ENCODE data around the gene ALKBH8. TPM values are rescaled to one million over a fixed set of nuclear protein-coding genes. Genes with fewer than 3 reads are reported as not detected.
"Not testable (repeated sequence)": the region's sequence is repeated elsewhere in the genome, so short reads cannot be mapped to it uniquely, and the experiment has no call there.

Gene ALKBH8
- polyA plus RNA-seq, 2 donors: 2.4 to 3.5 TPM

GRCh38 chr11:107593951-107594350, 28.4 kb upstream of the ALKBH8 start:
- H3K9me3 ChIP-seq (ENCODE audit: control insufficient read depth in 2 of 2, insufficient read depth in 1 of 2, low read depth in 1 of 2, low read length in 1 of 2): no peaks in the 10 kb centered on the region
- WGBS, 2 donors: 45 to 59% methylated on average over 4 of the region's 4 CpGs
- H3K4me3 ChIP-seq (ENCODE audit: low read depth in 1 of 2, low read length in 2 of 2): no peak overlapping the region
- H3K27ac ChIP-seq (ENCODE audit: low read depth in 2 of 2, low read length in 1 of 2): no peak overlapping the region
- H3K4me1 ChIP-seq (ENCODE audit: control insufficient read depth in 2 of 2, insufficient read depth in 2 of 2, low read length in 1 of 2): peaks cover 0 to 10% of the 10 kb centered on the region in 2 donors
- peaks cover 0 to 2% of the 10 kb centered on the region in 2 donors for H3K27me3 ChIP-seq (ENCODE audit: control insufficient read depth in 1 of 2, insufficient read depth in 2 of 2, low read length in 2 of 2)
- H3K36me3 ChIP-seq (ENCODE audit: control insufficient read depth in 2 of 2, insufficient read depth in 2 of 2, low read length in 1 of 2): no peaks in the 10 kb centered on the region

- Histone ChIP-seq H3K4me1 (ENCODE audit: control insufficient read depth in 2 of 2, insufficient read depth in 2 of 2, low read length in 1 of 2) (peaks cover 0 to 10% of the 10 kb centered on the region in 2 donors), H3K36me3 (ENCODE audit: control insufficient read depth in 2 of 2, insufficient read depth in 2 of 2, low read length in 1 of 2) (no peaks in the 10 kb centered on the region), H3K27ac (ENCODE audit: low read depth in 2 of 2, low read length in 1 of 2) (no peak overlapping the region), H3K4me3 (ENCODE audit: low read depth in 1 of 2, low read length in 2 of 2) (no peak overlapping the region), H3K27me3 (ENCODE audit: control insufficient read depth in 1 of 2, insufficient read depth in 2 of 2, low read length in 2 of 2) (peaks cover 0 to 2% of the 10 kb centered on the region in 2 donors), H3K9me3 (ENCODE audit: control insufficient read depth in 2 of 2, insufficient read depth in 1 of 2, low read depth in 1 of 2, low read length in 1 of 2) (no peaks in the 10 kb centered on the region)
- 31 to 41% methylated on average over 5 of the region's 5 CpGs for WGBS, 2 donors
Measured at GRCh38 chr11:107592813-107593212, 27.3 kb upstream of the ALKBH8 start.

GRCh38 chr11:107592231-107592590, 26.7 kb upstream of the ALKBH8 start:
- H3K4me3 ChIP-seq (ENCODE audit: low read depth in 1 of 2, low read length in 2 of 2): no peak overlapping the region
- WGBS, 2 donors: 9% methylated on average over 6 of the region's 6 CpGs

GRCh38 chr11:107591378-107592230, 26.1 kb upstream of the ALKBH8 start:
- Histone ChIP-seq H3K4me3 (ENCODE audit: low read depth in 1 of 2, low read length in 2 of 2) (peak overlapping the region; percentile 49 to 55), H3K36me3 (ENCODE audit: control insufficient read depth in 2 of 2, insufficient read depth in 2 of 2, low read length in 1 of 2) (no peaks in the 10 kb centered on the region), H3K27me3 (ENCODE audit: control insufficient read depth in 1 of 2, insufficient read depth in 2 of 2, low read length in 2 of 2) (peaks cover 0 to 2% of the 10 kb centered on the region in 2 donors), H3K27ac (ENCODE audit: low read depth in 2 of 2, low read length in 1 of 2) (no peak overlapping the region), H3K4me1 (ENCODE audit: control insufficient read depth in 2 of 2, insufficient read depth in 2 of 2, low read length in 1 of 2) (peaks cover 0 to 10% of the 10 kb centered on the region in 2 donors), H3K9me3 (ENCODE audit: control insufficient read depth in 2 of 2, insufficient read depth in 1 of 2, low read depth in 1 of 2, low read length in 1 of 2) (no peaks in the 10 kb centered on the region)
- WGBS, 2 donors: 1 to 3% methylated on average over 49 of the region's 49 CpGs

More at GRCh38 chr11:107592231-107592590, 26.7 kb upstream of the ALKBH8 start:
- Histone ChIP-seq H3K27me3 (ENCODE audit: control insufficient read depth in 1 of 2, insufficient read depth in 2 of 2, low read length in 2 of 2) (peaks cover 0 to 2% of the 10 kb centered on the region in 2 donors), H3K4me1 (ENCODE audit: control insufficient read depth in 2 of 2, insufficient read depth in 2 of 2, low read length in 1 of 2) (peaks cover 0 to 10% of the 10 kb centered on the region in 2 donors), H3K9me3 (ENCODE audit: control insufficient read depth in 2 of 2, insufficient read depth in 1 of 2, low read depth in 1 of 2, low read length in 1 of 2) (no peaks in the 10 kb centered on the region), H3K36me3 (ENCODE audit: control insufficient read depth in 2 of 2, insufficient read depth in 2 of 2, low read length in 1 of 2) (no peaks in the 10 kb centered on the region), H3K27ac (ENCODE audit: low read depth in 2 of 2, low read length in 1 of 2) (no peak overlapping the region)

DNA sequence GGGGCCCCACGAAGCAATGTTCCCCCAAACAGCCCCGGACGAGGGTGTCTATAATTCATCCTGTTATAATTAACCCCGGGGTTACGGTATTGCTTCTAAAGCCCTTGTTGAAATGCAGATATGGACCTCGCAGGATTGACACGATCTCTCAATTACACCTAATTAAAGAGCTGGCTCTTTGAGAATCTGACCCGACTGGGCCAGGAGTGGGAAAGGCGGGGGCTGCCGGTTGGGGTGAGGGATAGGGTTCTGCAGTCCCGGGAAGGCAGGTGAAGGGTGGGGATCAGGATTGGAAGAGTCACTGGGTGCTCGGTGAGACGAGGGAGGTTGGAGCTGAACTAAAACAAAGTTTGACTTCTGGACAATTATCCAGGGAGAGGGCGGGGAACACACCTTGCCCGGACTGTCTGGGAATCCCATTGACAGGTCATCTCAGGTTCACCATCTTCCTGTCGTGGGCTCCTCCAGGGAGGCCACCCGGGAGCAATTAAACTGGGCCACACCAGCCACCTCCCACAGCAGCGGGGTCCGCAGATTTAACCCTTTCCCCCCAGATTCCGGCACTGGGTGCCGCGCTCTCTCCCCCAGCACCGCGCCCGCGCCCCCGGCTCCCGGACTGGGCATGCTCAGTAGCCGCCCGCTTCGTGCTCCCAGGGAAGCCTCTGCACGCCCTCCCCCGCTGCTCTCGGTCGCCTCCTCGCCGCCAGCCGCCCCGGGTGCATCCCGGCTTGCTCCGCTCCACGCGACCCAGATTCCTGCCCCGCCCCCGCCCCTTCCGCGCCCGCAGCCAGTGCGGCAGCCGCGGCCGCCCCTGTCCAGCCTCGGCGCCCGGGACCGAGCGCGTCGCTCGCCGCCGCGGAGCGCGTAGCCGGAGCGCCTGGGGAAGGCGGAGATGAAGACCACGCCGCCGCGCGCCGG, 25.2 kb upstream of the ALKBH8 start, which contains the start of gene ELMOD1:
ELMOD1 (plus strand) TSS at position 688 of the 918 bp plus-strand sequence. CDS start 27,043 bp downstream, outside the sequence.
- 1% methylated on average over 72 to 74 of the region's 74 CpGs for WGBS, 2 donors
- peaks cover 0 to 10% of the 10 kb centered on the region in 2 donors for H3K4me1 ChIP-seq (ENCODE audit: control insufficient read depth in 2 of 2, insufficient read depth in 2 of 2, low read length in 1 of 2)
- H3K9me3 ChIP-seq (ENCODE audit: control insufficient read depth in 2 of 2, insufficient read depth in 1 of 2, low read depth in 1 of 2, low read length in 1 of 2): no peaks in the 10 kb centered on the region
- H3K4me3 ChIP-seq (ENCODE audit: low read depth in 1 of 2, low read length in 2 of 2): peak within 1 kb of the TSS; percentile 49 to 55
- peaks cover 0 to 2% of the 10 kb centered on the region in 2 donors for H3K27me3 ChIP-seq (ENCODE audit: control insufficient read depth in 1 of 2, insufficient read depth in 2 of 2, low read length in 2 of 2)
- H3K27ac ChIP-seq (ENCODE audit: low read depth in 2 of 2, low read length in 1 of 2): no peak within 1 kb of the TSS
- H3K36me3 ChIP-seq (ENCODE audit: control insufficient read depth in 2 of 2, insufficient read depth in 2 of 2, low read length in 1 of 2): no peaks in the 10 kb centered on the region

- Histone ChIP-seq H3K36me3 (ENCODE audit: control insufficient read depth in 2 of 2, insufficient read depth in 2 of 2, low read length in 1 of 2) (no peaks in the 10 kb centered on the region), H3K27ac (ENCODE audit: low read depth in 2 of 2, low read length in 1 of 2) (no peak overlapping the region), H3K4me1 (ENCODE audit: control insufficient read depth in 2 of 2, insufficient read depth in 2 of 2, low read length in 1 of 2) (peaks cover 0 to 10% of the 10 kb centered on the region in 2 donors), H3K27me3 (ENCODE audit: control insufficient read depth in 1 of 2, insufficient read depth in 2 of 2, low read length in 2 of 2) (no peaks in the 10 kb centered on the region), H3K9me3 (ENCODE audit: control insufficient read depth in 2 of 2, insufficient read depth in 1 of 2, low read depth in 1 of 2, low read length in 1 of 2) (no peaks in the 10 kb centered on the region), H3K4me3 (ENCODE audit: low read depth in 1 of 2, low read length in 2 of 2) (no peak overlapping the region)
- WGBS, 2 donors: 68% methylated on average over 5 of the region's 5 CpGs
Measured at GRCh38 chr11:107587306-107587979, 21.9 kb upstream of the ALKBH8 start.

DNA sequence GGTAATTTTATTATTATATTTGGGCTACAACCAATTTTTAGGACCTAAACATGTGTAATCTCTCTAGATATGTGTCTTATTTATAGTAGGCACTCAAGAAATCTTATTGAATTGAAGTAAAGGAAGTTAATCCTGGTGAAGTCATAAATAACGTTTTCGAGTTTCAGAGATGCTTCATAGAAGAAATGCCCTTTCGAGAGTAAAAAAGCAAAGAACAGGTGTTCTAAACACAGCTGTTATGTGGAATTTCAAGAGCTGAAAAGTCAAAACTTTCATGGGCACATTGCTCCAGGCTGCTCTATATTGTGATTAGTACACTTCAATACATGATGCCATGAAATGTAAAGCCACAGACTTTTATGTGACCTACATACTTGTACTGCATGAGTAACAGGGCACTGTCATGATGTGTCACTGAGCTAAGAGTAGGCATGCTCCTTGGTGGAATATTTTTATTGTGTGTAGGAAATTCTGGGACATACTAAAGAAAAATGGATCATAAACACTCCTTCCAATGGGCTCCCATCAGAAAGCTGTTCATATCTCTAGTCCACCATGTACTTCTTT, 18.2 kb upstream of the ALKBH8 start:
- no peaks in the 10 kb centered on the region for H3K4me1 ChIP-seq (ENCODE audit: control insufficient read depth in 2 of 2, insufficient read depth in 2 of 2, low read length in 1 of 2)
- WGBS, 2 donors: 65% methylated on average over 3 of the region's 3 CpGs

GRCh38 chr11:107581147-107581546, 15.6 kb upstream of the ALKBH8 start:
- Histone ChIP-seq H3K36me3 (ENCODE audit: control insufficient read depth in 2 of 2, insufficient read depth in 2 of 2, low read length in 1 of 2) (no peaks in the 10 kb centered on the region), H3K4me1 (ENCODE audit: control insufficient read depth in 2 of 2, insufficient read depth in 2 of 2, low read length in 1 of 2) (no peaks in the 10 kb centered on the region), H3K4me3 (ENCODE audit: low read depth in 1 of 2, low read length in 2 of 2) (no peak overlapping the region), H3K9me3 (ENCODE audit: control insufficient read depth in 2 of 2, insufficient read depth in 1 of 2, low read depth in 1 of 2, low read length in 1 of 2) (no peaks in the 10 kb centered on the region), H3K27me3 (ENCODE audit: control insufficient read depth in 1 of 2, insufficient read depth in 2 of 2, low read length in 2 of 2) (no peaks in the 10 kb centered on the region), H3K27ac (ENCODE audit: low read depth in 2 of 2, low read length in 1 of 2) (no peak overlapping the region)
- WGBS, 2 donors: 50 to 51% methylated on average over 3 of the region's 3 CpGs

More for the DNA sequence above, 18.2 kb upstream of the ALKBH8 start:
- Histone ChIP-seq H3K27ac (ENCODE audit: low read depth in 2 of 2, low read length in 1 of 2) (no peak overlapping the region), H3K27me3 (ENCODE audit: control insufficient read depth in 1 of 2, insufficient read depth in 2 of 2, low read length in 2 of 2) (no peaks in the 10 kb centered on the region), H3K36me3 (ENCODE audit: control insufficient read depth in 2 of 2, insufficient read depth in 2 of 2, low read length in 1 of 2) (no peaks in the 10 kb centered on the region), H3K4me3 (ENCODE audit: low read depth in 1 of 2, low read length in 2 of 2) (no peak overlapping the region), H3K9me3 (ENCODE audit: control insufficient read depth in 2 of 2, insufficient read depth in 1 of 2, low read depth in 1 of 2, low read length in 1 of 2) (no peaks in the 10 kb centered on the region)

DNA sequence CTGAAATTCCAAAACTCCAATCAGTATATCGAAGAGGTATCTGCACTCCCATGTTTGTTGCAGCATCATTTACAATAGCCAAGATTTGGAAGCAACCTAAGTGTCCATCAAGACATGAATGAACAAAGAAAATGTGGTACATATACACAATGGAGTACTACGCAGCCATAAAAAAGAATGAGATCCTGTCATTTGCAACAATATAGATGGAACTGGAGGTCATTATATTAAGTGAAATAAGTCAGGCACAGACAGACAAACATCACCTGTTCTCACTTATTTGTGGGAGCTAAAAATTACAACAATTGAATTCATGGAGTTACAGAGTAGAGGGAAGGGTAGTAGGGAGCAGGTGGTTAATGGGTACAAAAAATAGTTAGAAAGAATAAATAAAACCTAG, 13.6 kb upstream of the ALKBH8 start:
- not testable (repeated sequence) for H3K4me3 ChIP-seq (ENCODE audit: low read depth in 1 of 2, low read length in 2 of 2); H3K36me3 ChIP-seq (ENCODE audit: control insufficient read depth in 2 of 2, insufficient read depth in 2 of 2, low read length in 1 of 2); H3K9me3 ChIP-seq (ENCODE audit: control insufficient read depth in 2 of 2, insufficient read depth in 1 of 2, low read depth in 1 of 2, low read length in 1 of 2); H3K27me3 ChIP-seq (ENCODE audit: control insufficient read depth in 1 of 2, insufficient read depth in 2 of 2, low read length in 2 of 2); H3K4me1 ChIP-seq (ENCODE audit: control insufficient read depth in 2 of 2, insufficient read depth in 2 of 2, low read length in 1 of 2); H3K27ac ChIP-seq (ENCODE audit: low read depth in 2 of 2, low read length in 1 of 2)
- WGBS, 2 donors: 95 to 98% methylated on average over 2 of the region's 2 CpGs

All from esophagus (tissue), 2 donors.